ENCODE data around the gene LRRC8E.
"Not testable (repeated sequence)": the region's sequence is repeated elsewhere in the genome, so short reads cannot be mapped to it uniquely, and the experiment has no call there.

- not testable (repeated sequence) for TF ChIP-seq CTCF, POLR2A, POLR2AphosphoS5 (IDR thresholded peaks at IDR 0.05)
Measured at GRCh38 chr19:7930030-7930429, 41.7 kb downstream of the LRRC8E start.
